HL-60 (cell line): ENCODE measurements around the gene LONRF3.

Experiments
- DNase-seq, 2 experiments: peaks; one replicate each; pipeline ENCODE4 v3.0.0-alpha.2; 2010 to 2020; ENCODE audit warnings: low read depth in 1 of 2, low spot score in 1 of 2
- H3K27ac ChIP-seq: fragments of 250-450 bp; sonication (Bioruptor Pico); replicated peaks from 2 replicates; pipeline ENCODE4 v1.5.1; 2020; ENCODE audit warnings: mild to moderate bottlenecking, moderate library complexity
- H3K27me3 ChIP-seq: fragments of 250-450 bp; sonication (Bioruptor Pico); 2 replicates; pipeline ENCODE4 v1.5.1; 2021; ENCODE audit warnings: mild to moderate bottlenecking, moderate library complexity; ENCODE audit not compliant: insufficient read depth, poor library complexity, severe bottlenecking
- H3K4me3 ChIP-seq: replicated peaks from 2 replicates; pipeline ENCODE4 v1.5.1; 2011; ENCODE audit warnings: mild to moderate bottlenecking, control low read depth, low read length; ENCODE audit not compliant: insufficient read depth
- GABPA ChIP-seq: IDR thresholded peaks from 2 replicates; pipeline ENCODE4 v1.6.1; 2012; ENCODE audit warnings: low read depth
- POLR2AphosphoS5 ChIP-seq: IDR thresholded peaks from 2 replicates; pipeline ENCODE4 v1.6.1; 2012; ENCODE audit warnings: low read depth
- SPI1 ChIP-seq: IDR thresholded peaks from 2 replicates; pipeline ENCODE4 v1.6.1; 2012; ENCODE audit warnings: low read depth, mild to moderate bottlenecking, borderline replicate concordance
- TF ChIP-seq, protein P1 (sequence below): IDR thresholded peaks from 2 replicates; pipeline ENCODE4 v1.6.1; 2012; ENCODE audit warnings: low read depth; ENCODE audit not compliant: insufficient replicate concordance
- TF ChIP-seq, protein P2 (sequence below): IDR thresholded peaks from one replicate; pipeline ENCODE4 v1.5.1; 2011; ENCODE audit warnings: low read length, control low read depth, inconsistent platforms; ENCODE audit not compliant: insufficient read depth

Gene LONRF3

DNA sequence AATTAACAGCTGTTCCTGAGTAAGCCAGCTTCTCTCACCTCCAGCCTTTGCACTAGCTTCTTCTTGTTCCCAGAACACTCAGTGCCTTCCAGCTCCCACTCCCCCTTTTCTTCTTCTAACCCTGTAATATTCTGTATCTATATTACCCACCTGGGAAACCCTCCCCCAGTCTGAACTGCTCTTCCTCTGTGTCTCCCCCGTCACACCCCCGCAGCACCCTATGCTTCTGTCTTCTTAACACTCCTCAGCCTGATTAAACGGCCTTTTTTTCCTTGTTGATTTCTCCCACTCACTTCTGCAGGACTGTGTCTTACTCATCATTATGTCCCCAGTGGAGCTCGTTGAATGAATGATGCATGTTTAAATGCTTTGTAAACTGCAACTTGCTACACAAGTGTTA is 9.0 kb upstream of the LONRF3 start:
- DNase-seq: no peak
- Histone ChIP-seq H3K27ac (no peak overlapping the region), H3K4me3 (no peak overlapping the region), H3K27me3 (peaks cover 3% of the 10 kb centered on the region)
- no peak for TF ChIP-seq GABPA
- TF ChIP-seq SPI1: no peak
- TF ChIP-seq POLR2AphosphoS5: no peak
- TF ChIP-seq, protein P1, sequence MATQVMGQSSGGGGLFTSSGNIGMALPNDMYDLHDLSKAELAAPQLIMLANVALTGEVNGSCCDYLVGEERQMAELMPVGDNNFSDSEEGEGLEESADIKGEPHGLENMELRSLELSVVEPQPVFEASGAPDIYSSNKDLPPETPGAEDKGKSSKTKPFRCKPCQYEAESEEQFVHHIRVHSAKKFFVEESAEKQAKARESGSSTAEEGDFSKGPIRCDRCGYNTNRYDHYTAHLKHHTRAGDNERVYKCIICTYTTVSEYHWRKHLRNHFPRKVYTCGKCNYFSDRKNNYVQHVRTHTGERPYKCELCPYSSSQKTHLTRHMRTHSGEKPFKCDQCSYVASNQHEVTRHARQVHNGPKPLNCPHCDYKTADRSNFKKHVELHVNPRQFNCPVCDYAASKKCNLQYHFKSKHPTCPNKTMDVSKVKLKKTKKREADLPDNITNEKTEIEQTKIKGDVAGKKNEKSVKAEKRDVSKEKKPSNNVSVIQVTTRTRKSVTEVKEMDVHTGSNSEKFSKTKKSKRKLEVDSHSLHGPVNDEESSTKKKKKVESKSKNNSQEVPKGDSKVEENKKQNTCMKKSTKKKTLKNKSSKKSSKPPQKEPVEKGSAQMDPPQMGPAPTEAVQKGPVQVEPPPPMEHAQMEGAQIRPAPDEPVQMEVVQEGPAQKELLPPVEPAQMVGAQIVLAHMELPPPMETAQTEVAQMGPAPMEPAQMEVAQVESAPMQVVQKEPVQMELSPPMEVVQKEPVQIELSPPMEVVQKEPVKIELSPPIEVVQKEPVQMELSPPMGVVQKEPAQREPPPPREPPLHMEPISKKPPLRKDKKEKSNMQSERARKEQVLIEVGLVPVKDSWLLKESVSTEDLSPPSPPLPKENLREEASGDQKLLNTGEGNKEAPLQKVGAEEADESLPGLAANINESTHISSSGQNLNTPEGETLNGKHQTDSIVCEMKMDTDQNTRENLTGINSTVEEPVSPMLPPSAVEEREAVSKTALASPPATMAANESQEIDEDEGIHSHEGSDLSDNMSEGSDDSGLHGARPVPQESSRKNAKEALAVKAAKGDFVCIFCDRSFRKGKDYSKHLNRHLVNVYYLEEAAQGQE: no peak
- TF ChIP-seq, protein P2, sequence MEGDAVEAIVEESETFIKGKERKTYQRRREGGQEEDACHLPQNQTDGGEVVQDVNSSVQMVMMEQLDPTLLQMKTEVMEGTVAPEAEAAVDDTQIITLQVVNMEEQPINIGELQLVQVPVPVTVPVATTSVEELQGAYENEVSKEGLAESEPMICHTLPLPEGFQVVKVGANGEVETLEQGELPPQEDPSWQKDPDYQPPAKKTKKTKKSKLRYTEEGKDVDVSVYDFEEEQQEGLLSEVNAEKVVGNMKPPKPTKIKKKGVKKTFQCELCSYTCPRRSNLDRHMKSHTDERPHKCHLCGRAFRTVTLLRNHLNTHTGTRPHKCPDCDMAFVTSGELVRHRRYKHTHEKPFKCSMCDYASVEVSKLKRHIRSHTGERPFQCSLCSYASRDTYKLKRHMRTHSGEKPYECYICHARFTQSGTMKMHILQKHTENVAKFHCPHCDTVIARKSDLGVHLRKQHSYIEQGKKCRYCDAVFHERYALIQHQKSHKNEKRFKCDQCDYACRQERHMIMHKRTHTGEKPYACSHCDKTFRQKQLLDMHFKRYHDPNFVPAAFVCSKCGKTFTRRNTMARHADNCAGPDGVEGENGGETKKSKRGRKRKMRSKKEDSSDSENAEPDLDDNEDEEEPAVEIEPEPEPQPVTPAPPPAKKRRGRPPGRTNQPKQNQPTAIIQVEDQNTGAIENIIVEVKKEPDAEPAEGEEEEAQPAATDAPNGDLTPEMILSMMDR: no peak

DNA sequence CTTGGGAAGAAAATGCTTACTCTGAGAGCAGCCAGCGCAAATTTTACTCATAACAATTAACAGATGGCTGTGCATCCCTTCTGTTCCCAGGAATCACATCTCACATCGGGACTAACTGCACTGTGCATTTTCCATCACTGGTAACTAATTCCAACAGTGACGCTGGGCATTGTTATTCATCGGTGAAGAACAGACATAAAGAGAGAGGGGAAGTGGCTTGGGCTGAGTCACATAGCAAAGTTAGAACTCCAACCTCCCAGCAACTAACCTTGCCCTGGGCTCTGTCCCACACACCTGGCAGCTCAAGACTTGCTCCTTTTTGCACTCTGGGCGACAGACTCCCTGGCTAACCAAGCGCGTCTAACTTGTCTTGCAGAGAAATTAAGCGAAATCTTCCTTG is 6.4 kb upstream of the LONRF3 start:
- Histone ChIP-seq H3K27me3 (peaks cover 2% of the 10 kb centered on the region), H3K27ac (no peak overlapping the region), H3K4me3 (no peak overlapping the region)
- no peak for DNase-seq
- TF ChIP-seq POLR2AphosphoS5 (no peak), SPI1 (no peak), GABPA (no peak)
- TF ChIP-seq, protein P1: no peak
- TF ChIP-seq, protein P2: no peak

DNA sequence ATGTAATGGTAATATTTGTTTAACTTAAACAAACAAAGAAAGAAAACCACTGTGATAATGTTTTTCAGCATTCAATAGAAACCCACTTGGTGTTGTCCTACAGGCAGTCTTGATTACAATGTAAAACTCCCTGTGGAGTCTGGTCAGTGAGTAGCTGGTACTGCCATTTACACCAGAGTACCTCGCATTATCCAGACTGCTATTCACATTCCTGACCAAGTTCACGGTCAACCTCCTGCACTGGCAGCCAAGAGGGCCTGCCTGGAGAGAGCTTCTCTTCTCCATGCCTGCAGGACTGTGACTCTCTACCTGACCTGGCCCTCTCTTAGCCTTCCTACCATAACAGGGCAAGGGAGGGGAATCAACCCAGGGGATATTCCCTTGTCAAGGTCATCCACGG is 2.9 kb upstream of the LONRF3 start:
- H3K4me3 ChIP-seq: no peak overlapping the region
- no peak for DNase-seq
- peaks cover 7% of the 10 kb centered on the region for H3K27me3 ChIP-seq
- no peak overlapping the region for H3K27ac ChIP-seq
- TF ChIP-seq, protein P2: no peak
- TF ChIP-seq POLR2AphosphoS5: no peak
- TF ChIP-seq SPI1: no peak
- TF ChIP-seq GABPA: no peak
- TF ChIP-seq, protein P1: no peak
